ENCODE results near the gene IGF2BP3. TPM values are rescaled to one million over a fixed set of nuclear protein-coding genes. Genes with fewer than 3 reads are reported as not detected.
A peak's percentile ranks its signal among the peaks of the same experiment; 100 is the strongest.

Gene IGF2BP3
- total and polyA plus RNA-seq, 8 donors: 0.09 to 1.3 (median 0.55) TPM

- FAIRE-seq: no peak
- WGBS, 2 donors: 86% methylated on average over 3 of the region's 3 CpGs
- no peak for TF ChIP-seq CTCF (IDR thresholded peaks at IDR 0.05)
- Histone ChIP-seq H3K27me3 (no peaks in the 10 kb centered on the region), H3K9me3 (no peaks in the 10 kb centered on the region), H3K4me1 (peaks cover 9 to 34% (median 12%) of the 10 kb centered on the region in 3 donors), H3K36me3 (no peaks in the 10 kb centered on the region), H3K27ac (no peak overlapping the region), H3K4me3 (no peak overlapping the region)
- ATAC-seq: peak in 3 of 4 donors; percentile 36 to 71 (median 61)
- intact Hi-C loops (cut with DNase I): no loop called here
- DNase-seq: no peak
Observed at GRCh38 chr7:23396222-23397015, 73.9 kb downstream of the IGF2BP3 start.

GRCh38 chr7:23394488-23395171 is 75.7 kb downstream of the IGF2BP3 start:
- H3K4me3 ChIP-seq: no peak overlapping the region
- DNase-seq (no peak), ATAC-seq (peak; percentile 19 to 61 (median 44)), FAIRE-seq (no peak)
- H3K36me3 ChIP-seq: no peaks in the 10 kb centered on the region
- no peak for TF ChIP-seq CTCF (IDR thresholded peaks at IDR 0.05)
- intact Hi-C loops (cut with DNase I): no loop called here
- 31 to 39% methylated on average over 3 of the region's 3 CpGs for WGBS, 2 donors
- peaks cover 9 to 42% (median 15%) of the 10 kb centered on the region in 3 donors for H3K4me1 ChIP-seq
- H3K27me3 ChIP-seq: no peaks in the 10 kb centered on the region
- no peaks in the 10 kb centered on the region for H3K9me3 ChIP-seq
- H3K27ac ChIP-seq: peak overlapping the region in 2 of 4 donors; percentile 52 to 58

GRCh38 chr7:23393636-23394035 is 76.7 kb downstream of the IGF2BP3 start:
- no peak for TF ChIP-seq CTCF (IDR thresholded peaks at IDR 0.05)
- Histone ChIP-seq H3K9me3 (no peaks in the 10 kb centered on the region), H3K36me3 (no peaks in the 10 kb centered on the region), H3K4me1 (peaks cover 9 to 42% (median 15%) of the 10 kb centered on the region in 3 donors), H3K27me3 (no peaks in the 10 kb centered on the region), H3K4me3 (no peak overlapping the region), H3K27ac (peak overlapping the region in 2 of 4 donors; percentile 52 to 58)
- no peak for DNase-seq
- intact Hi-C loops (cut with DNase I): no loop called here
- peak in 1 of 4 donors; percentile 6 for ATAC-seq
- WGBS, 2 donors: 30 to 52% methylated on average over 3 of the region's 3 CpGs
- no peak for FAIRE-seq

GRCh38 chr7:23389701-23390100 is 80.6 kb downstream of the IGF2BP3 start:
- DNase-seq (no peak), ATAC-seq (no peak), FAIRE-seq (no peak)
- Histone ChIP-seq H3K27me3 (no peaks in the 10 kb centered on the region), H3K9me3 (no peaks in the 10 kb centered on the region), H3K27ac (no peak overlapping the region), H3K4me1 (peaks cover 9 to 37% (median 15%) of the 10 kb centered on the region in 3 donors), H3K4me3 (no peak overlapping the region), H3K36me3 (no peaks in the 10 kb centered on the region)
- TF ChIP-seq CTCF (IDR thresholded peaks at IDR 0.05): no peak
- intact Hi-C loops (cut with DNase I): no loop called here
- WGBS, 2 donors: 86% methylated on average over 3 of the region's 3 CpGs

All from pancreas (tissue), 10 donors.